Measurements from ENCODE around the gene FOXJ3.

The FOXJ3 gene

DNA sequence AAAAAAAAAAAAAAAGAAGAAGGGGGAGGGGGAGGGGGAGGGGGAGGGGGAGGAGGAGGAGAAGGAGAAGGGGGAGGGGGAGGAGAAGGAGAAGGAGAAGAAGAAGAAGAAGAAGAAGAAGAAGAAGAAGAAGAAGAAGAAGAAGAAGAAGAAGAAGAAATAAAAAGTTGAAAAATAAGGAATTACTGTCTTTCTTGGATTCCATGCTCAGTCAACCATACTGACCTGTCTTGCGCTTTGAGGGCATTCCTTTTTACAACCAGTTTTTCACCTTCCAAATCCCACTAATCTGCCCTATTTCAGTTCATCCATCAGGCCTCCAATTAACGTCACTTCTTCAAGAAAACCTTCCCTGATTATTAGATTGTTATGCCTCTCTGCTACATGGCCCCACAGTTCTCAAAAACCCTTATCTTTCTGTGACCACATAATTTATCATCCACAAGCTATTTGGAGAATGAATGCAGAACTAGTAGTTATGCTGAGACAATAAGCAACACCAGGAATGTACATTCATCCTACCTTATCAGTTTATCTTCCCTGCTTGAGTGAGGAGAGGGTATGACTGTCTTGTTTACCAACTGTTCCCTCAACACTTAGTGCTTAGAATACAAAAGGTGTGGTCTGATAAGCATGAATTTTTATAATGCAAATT, 113.0 kb downstream of the FOXJ3 start:
- Mint-ChIP-seq H3K36me3 (ENCODE audit: low read depth) (peaks cover 28% of the 10 kb centered on the region), H3K4me3 (no peak overlapping the region)
- TF ChIP-seq, protein P1, sequence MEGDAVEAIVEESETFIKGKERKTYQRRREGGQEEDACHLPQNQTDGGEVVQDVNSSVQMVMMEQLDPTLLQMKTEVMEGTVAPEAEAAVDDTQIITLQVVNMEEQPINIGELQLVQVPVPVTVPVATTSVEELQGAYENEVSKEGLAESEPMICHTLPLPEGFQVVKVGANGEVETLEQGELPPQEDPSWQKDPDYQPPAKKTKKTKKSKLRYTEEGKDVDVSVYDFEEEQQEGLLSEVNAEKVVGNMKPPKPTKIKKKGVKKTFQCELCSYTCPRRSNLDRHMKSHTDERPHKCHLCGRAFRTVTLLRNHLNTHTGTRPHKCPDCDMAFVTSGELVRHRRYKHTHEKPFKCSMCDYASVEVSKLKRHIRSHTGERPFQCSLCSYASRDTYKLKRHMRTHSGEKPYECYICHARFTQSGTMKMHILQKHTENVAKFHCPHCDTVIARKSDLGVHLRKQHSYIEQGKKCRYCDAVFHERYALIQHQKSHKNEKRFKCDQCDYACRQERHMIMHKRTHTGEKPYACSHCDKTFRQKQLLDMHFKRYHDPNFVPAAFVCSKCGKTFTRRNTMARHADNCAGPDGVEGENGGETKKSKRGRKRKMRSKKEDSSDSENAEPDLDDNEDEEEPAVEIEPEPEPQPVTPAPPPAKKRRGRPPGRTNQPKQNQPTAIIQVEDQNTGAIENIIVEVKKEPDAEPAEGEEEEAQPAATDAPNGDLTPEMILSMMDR (IDR thresholded peaks at IDR 0.05; ENCODE audit: unreplicated experiment in 3 of 3), result no peak

DNA sequence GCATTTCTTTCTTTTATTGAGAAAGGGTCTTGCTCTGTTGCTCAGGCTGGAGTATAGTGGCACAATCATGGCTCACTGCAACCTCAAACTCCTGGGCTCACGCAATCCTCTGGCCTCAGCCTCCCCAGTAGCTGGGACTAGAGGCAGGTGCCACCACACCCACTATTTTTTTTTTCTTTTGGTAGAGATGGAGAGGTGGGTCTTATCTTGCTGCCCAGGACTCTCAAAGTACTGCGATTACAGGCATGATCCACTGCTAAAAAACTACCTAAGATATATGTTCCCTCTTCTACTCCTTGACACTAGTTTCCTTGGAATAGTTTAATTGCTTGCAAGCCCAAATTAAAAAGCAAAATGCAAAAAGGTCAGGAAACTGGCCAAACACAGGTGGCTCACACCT, 113.6 kb downstream of the FOXJ3 start:
- H3K4me1 Mint-ChIP-seq, result peaks cover 6% of the 10 kb centered on the region
- no peaks in the 10 kb centered on the region for H3K9me3 Mint-ChIP-seq
- TF ChIP-seq, protein P1 (IDR thresholded peaks at IDR 0.05; ENCODE audit: unreplicated experiment in 3 of 3), result no peak
- peaks cover 34% of the 10 kb centered on the region for H3K36me3 Mint-ChIP-seq (ENCODE audit: low read depth)
- no peaks in the 10 kb centered on the region for H3K27me3 Mint-ChIP-seq (ENCODE audit: low read depth)
- no peak overlapping the region for H3K4me3 Mint-ChIP-seq
- peak overlapping the region in 1 of 3 experiments; percentile 8 for H3K27ac Mint-ChIP-seq

More for the DNA sequence above, 113.0 kb downstream of the FOXJ3 start:
- peak overlapping the region in 1 of 3 experiments; percentile 6 for H3K27ac Mint-ChIP-seq
- H3K9me3 Mint-ChIP-seq, result no peaks in the 10 kb centered on the region
- H3K4me1 Mint-ChIP-seq, result peaks cover 12% of the 10 kb centered on the region
- H3K27me3 Mint-ChIP-seq (ENCODE audit: low read depth), result no peaks in the 10 kb centered on the region

DNA sequence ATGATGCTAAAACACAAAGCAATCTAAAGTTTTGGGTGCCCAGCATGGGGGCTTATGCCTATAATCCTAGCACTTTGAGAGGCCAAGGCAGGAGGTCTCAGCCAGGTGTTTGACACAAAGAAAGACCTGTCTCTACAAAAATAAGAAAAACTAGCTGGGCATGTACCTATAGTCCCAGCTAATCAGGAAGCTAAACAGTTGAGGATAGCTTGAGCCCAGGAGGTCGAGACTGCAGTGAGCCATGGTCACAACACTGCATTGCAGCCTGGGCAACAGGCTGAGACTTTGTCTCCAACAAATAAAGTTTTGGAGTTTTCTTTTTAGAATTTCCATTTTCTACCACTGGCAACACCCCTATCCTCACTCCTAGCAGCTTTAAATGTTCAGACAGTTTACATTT, 115.4 kb downstream of the FOXJ3 start:
- H3K27me3 Mint-ChIP-seq (ENCODE audit: low read depth), result no peaks in the 10 kb centered on the region
- no peaks in the 10 kb centered on the region for H3K4me1 Mint-ChIP-seq
- H3K27ac Mint-ChIP-seq, result no peak overlapping the region
- TF ChIP-seq, protein P1 (IDR thresholded peaks at IDR 0.05; ENCODE audit: unreplicated experiment in 3 of 3), result no peak
- H3K9me3 Mint-ChIP-seq, result peaks cover 1% of the 10 kb centered on the region
- peaks cover 43% of the 10 kb centered on the region for H3K36me3 Mint-ChIP-seq (ENCODE audit: low read depth)
- H3K4me3 Mint-ChIP-seq, result no peak overlapping the region

DNA sequence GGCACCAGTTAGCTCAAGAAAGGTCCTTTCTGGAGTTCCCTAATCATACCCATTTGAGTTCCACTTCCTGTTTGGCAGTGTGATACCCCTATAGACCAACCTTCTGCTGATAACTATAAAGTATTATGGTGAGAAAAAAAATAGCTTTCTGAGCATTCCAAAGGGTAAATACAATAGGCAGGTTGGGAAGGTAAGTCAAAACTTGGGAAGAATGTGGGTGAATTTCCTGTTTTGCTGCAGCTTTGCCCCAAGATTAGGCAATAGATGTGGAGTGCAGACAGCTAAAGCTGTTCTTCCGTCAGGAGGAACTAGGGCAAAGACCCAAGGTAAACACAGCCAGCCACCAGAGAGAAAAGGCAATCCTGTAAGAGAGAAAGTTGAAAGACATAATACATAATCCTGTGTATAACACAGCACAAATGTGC, 120.6 kb downstream of the FOXJ3 start:
- H3K36me3 Mint-ChIP-seq (ENCODE audit: low read depth), result peaks cover 67% of the 10 kb centered on the region
- peaks cover 19% of the 10 kb centered on the region for H3K9me3 Mint-ChIP-seq
- TF ChIP-seq, protein P1 (IDR thresholded peaks at IDR 0.05; ENCODE audit: unreplicated experiment in 3 of 3), result no peak

DNA sequence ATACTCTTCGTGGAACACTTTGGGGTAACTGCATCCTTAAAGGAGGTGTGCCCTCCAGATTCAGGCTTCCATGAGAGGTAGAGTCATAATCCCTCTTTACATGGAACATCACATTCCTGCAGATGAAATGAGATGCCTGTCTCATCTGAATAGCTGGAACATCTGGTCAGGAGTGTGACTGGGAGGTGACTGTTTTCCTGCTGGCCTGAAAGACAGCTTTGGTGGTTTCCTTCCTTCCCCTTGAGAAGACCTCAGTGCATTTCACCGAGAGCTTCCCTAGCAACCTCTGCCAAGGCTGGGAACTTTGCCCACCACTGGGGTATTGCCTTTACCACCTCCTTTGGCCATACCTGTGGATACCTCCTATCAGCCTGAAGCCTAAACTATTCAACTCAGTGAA, 123.8 kb downstream of the FOXJ3 start:
- peaks cover 33% of the 10 kb centered on the region for H3K9me3 Mint-ChIP-seq
- no peaks in the 10 kb centered on the region for H3K4me1 Mint-ChIP-seq
- TF ChIP-seq, protein P1 (IDR thresholded peaks at IDR 0.05; ENCODE audit: unreplicated experiment in 3 of 3), result no peak
- no peaks in the 10 kb centered on the region for H3K27me3 Mint-ChIP-seq (ENCODE audit: low read depth)
- peaks cover 76% of the 10 kb centered on the region for H3K36me3 Mint-ChIP-seq (ENCODE audit: low read depth)
- no peak overlapping the region for H3K27ac Mint-ChIP-seq
- H3K4me3 Mint-ChIP-seq, result no peak overlapping the region

More for the DNA sequence above, 120.6 kb downstream of the FOXJ3 start:
- H3K4me1 Mint-ChIP-seq, result no peaks in the 10 kb centered on the region
- peak overlapping the region in 1 of 3 experiments; percentile 12 for H3K27ac Mint-ChIP-seq
- H3K27me3 Mint-ChIP-seq (ENCODE audit: low read depth), result no peaks in the 10 kb centered on the region
- no peak overlapping the region for H3K4me3 Mint-ChIP-seq

All from nephron (organoid).